GM23248 (cell line): ENCODE results near the gene PPP1R2C. TPM values are rescaled to one million over a fixed set of nuclear protein-coding genes. Genes with fewer than 3 reads are reported as not detected.
A peak's percentile ranks its signal among the peaks of the same experiment; 100 is the strongest.

Experiments
- DNase-seq: peaks from one replicate; pipeline ENCODE4 v3.0.0-alpha.2; 2015
- H2AFZ ChIP-seq: fragments of 200-600 bp; sonication (generic); 2 replicates; pipeline ENCODE4 v1.6.1; 2016; ENCODE audit warnings: antibody characterized with exemption
- H3F3A ChIP-seq: fragments of 200-600 bp; sonication (generic); 2 replicates; pipeline ENCODE4 v1.6.1; 2016; ENCODE audit warnings: mild to moderate bottlenecking, antibody characterized with exemption, mixed run types; ENCODE audit not compliant: insufficient read depth
- H3K27ac ChIP-seq: fragments of 200-600 bp; sonication (generic); 2 replicates; pipeline ENCODE4 v1.5.1; 2016; ENCODE audit warnings: mild to moderate bottlenecking
- H3K27me3 ChIP-seq: fragments of 200-600 bp; sonication (generic); replicated peaks from 2 replicates; pipeline ENCODE4 v1.6.1; 2016; ENCODE audit warnings: mild to moderate bottlenecking; ENCODE audit not compliant: insufficient read depth
- H3K36me3 ChIP-seq: fragments of 200-600 bp; sonication (generic); 2 replicates; pipeline ENCODE4 v1.6.1; 2016; ENCODE audit warnings: low read depth, mild to moderate bottlenecking
- H3K4me1 ChIP-seq: fragments of 200-600 bp; sonication (generic); 2 replicates; pipeline ENCODE4 v1.6.1; 2016; ENCODE audit warnings: mild to moderate bottlenecking; ENCODE audit not compliant: insufficient read depth
- H3K4me2 ChIP-seq: fragments of 200-600 bp; sonication (generic); one replicate; pipeline ENCODE4 v1.6.1; 2016; ENCODE audit warnings: mild to moderate bottlenecking; ENCODE audit not compliant: unreplicated experiment
- H3K4me3 ChIP-seq: fragments of 200-600 bp; sonication (generic); 2 replicates; pipeline ENCODE4 v1.5.1; 2016; ENCODE audit warnings: mild to moderate bottlenecking
- H3K79me2 ChIP-seq: fragments of 200-600 bp; sonication (generic); 2 replicates; pipeline ENCODE4 v1.6.1; 2016; ENCODE audit warnings: mild to moderate bottlenecking; ENCODE audit not compliant: insufficient read depth
- H3K9ac ChIP-seq: fragments of 200-600 bp; sonication (generic); 2 replicates; pipeline ENCODE4 v1.6.1; 2016; ENCODE audit warnings: mild to moderate bottlenecking
- H3K9me2 ChIP-seq: fragments of 200-600 bp; sonication (generic); 2 replicates; pipeline ENCODE4 v1.6.1; 2016; ENCODE audit warnings: mixed run types, mild to moderate bottlenecking, moderate library complexity; ENCODE audit not compliant: insufficient read depth
- H3K9me3 ChIP-seq: fragments of 200-600 bp; sonication (generic); one replicate; pipeline ENCODE4 v1.6.1; 2017; ENCODE audit warnings: low read depth
- H4K20me1 ChIP-seq: fragments of 200-600 bp; sonication (generic); 2 replicates; pipeline ENCODE4 v1.6.0; 2016; ENCODE audit not compliant: insufficient read depth
- EZH2 ChIP-seq: fragments of 200-600 bp; sonication (generic); IDR thresholded peaks from 2 replicates; pipeline ENCODE4 v1.6.1; 2018; ENCODE audit warnings: antibody characterized with exemption, mild to moderate bottlenecking; ENCODE audit not compliant: insufficient read depth, poor library complexity, severe bottlenecking
- EZH2phosphoT487 ChIP-seq: fragments of 200-600 bp; sonication (generic); IDR thresholded peaks from 2 replicates; pipeline ENCODE4 v1.6.1; 2018; ENCODE audit warnings: antibody characterized with exemption, moderate library complexity, mild to moderate bottlenecking, low read depth; ENCODE audit not compliant: insufficient read depth
- WGBS, 2 experiments: methylation state at CpG; one replicate each; pipeline ENCODE4 v1.1.6; 2015 to 2017; ENCODE audit warnings: low lambda C conversion rate in 2 of 2, low coverage in 1 of 2; ENCODE audit errors: missing lambda C conversion rate in 2 of 2; 5-methylcytosine and 5-hydroxymethylcytosine counted together
- in situ Hi-C: fragments of 300-500 bp; cut with MboI; formaldehyde crosslinking; loops from 2 replicates; pipeline ENCODE4 v1.15.0; 2020
- polyA plus RNA-seq: library from polyadenylated mRNA; unstranded; fragments of >200 nt; fragmentation: Nextera tagmentation; extraction: Ambion mirVana; gene quantifications from 2 replicates; pipeline ENCODE4 v1.2.1, GENCODE V29; 2016
- total RNA-seq: library from RNA; depleted of rRNA; stranded (reverse); fragments of >200 nt; shearing (Covaris generic); gene quantifications from 2 replicates; pipeline ENCODE4 v1.2.3, GENCODE V29; 2014

PPP1R2C gene
- total and polyA plus RNA-seq, 2 experiments from 2014 or later: not detected

GRCh38 chrX:42746606-42747005, 31.4 kb downstream of the PPP1R2C start:
- Histone ChIP-seq H3K27me3 (no peaks in the 10 kb centered on the region), H3K4me3 (no peak overlapping the region), H3K4me1 (no peaks in the 10 kb centered on the region), H4K20me1 (no peaks in the 10 kb centered on the region), H3K27ac (no peak overlapping the region), H3K4me2 (no peak overlapping the region), H3K9me3 (no peaks in the 10 kb centered on the region), H3K9ac (no peak overlapping the region), H3K79me2 (no peaks in the 10 kb centered on the region), H3F3A (no peaks in the 10 kb centered on the region), H2AFZ (no peak overlapping the region), H3K36me3 (no peaks in the 10 kb centered on the region), H3K9me2 (no peaks in the 10 kb centered on the region)
- in situ Hi-C loops: no loop called here
- 8 to 14% methylated on average over 2 of the region's 2 CpGs for WGBS, 2 experiments
- no peak for TF ChIP-seq EZH2phosphoT487
- no peak for TF ChIP-seq EZH2
- peak; percentile 23 for DNase-seq

- TF ChIP-seq EZH2phosphoT487 (no peak), EZH2 (no peak)
- H3K79me2 ChIP-seq: no peaks in the 10 kb centered on the region
- no peak overlapping the region for H3K27ac ChIP-seq
- no peak for DNase-seq
- H3F3A ChIP-seq: no peaks in the 10 kb centered on the region
- H3K4me1 ChIP-seq: no peaks in the 10 kb centered on the region
- H3K27me3 ChIP-seq: no peaks in the 10 kb centered on the region
- 0 to 8% methylated on average over 1 of the region's 1 CpG for WGBS, 2 experiments
- H3K9me3 ChIP-seq: no peaks in the 10 kb centered on the region
- H3K4me3 ChIP-seq: no peak overlapping the region
- H3K36me3 ChIP-seq: no peaks in the 10 kb centered on the region
- H3K9me2 ChIP-seq: no peaks in the 10 kb centered on the region
- in situ Hi-C loops: no loop called here
- no peak overlapping the region for H2AFZ ChIP-seq
- H3K9ac ChIP-seq: no peak overlapping the region
- H3K4me2 ChIP-seq: no peak overlapping the region
- no peaks in the 10 kb centered on the region for H4K20me1 ChIP-seq
These were observed 37.5 kb downstream of the PPP1R2C start for GRCh38 chrX:42740456-42740855.

- Histone ChIP-seq H3K79me2 (no peaks in the 10 kb centered on the region), H3K27me3 (no peaks in the 10 kb centered on the region), H3K9ac (no peak overlapping the region), H3K36me3 (no peaks in the 10 kb centered on the region), H2AFZ (no peak overlapping the region), H3K27ac (no peak overlapping the region), H3K9me2 (no peaks in the 10 kb centered on the region), H3K4me2 (no peak overlapping the region), H3K9me3 (no peaks in the 10 kb centered on the region), H3F3A (no peaks in the 10 kb centered on the region), H4K20me1 (no peaks in the 10 kb centered on the region), H3K4me3 (no peak overlapping the region), H3K4me1 (no peaks in the 10 kb centered on the region)
- WGBS, 2 experiments: 0 to 13% methylated on average over 1 of the region's 1 CpG
- in situ Hi-C loops: no loop called here
- no peak for DNase-seq
- TF ChIP-seq EZH2 (no peak), EZH2phosphoT487 (no peak)
These were observed 38.2 kb downstream of the PPP1R2C start for GRCh38 chrX:42739741-42740140.

- H3K9me2 ChIP-seq: no peaks in the 10 kb centered on the region
- no peak overlapping the region for H2AFZ ChIP-seq
- no peaks in the 10 kb centered on the region for H3K27me3 ChIP-seq
- no peak overlapping the region for H3K4me3 ChIP-seq
- H3K9ac ChIP-seq: no peak overlapping the region
- H3K36me3 ChIP-seq: no peaks in the 10 kb centered on the region
- no peaks in the 10 kb centered on the region for H3K4me1 ChIP-seq
- H3K27ac ChIP-seq: no peak overlapping the region
- TF ChIP-seq EZH2phosphoT487: no peak
- TF ChIP-seq EZH2: no peak
- 11 to 16% methylated on average over 3 to 4 of the region's 4 CpGs for WGBS, 2 experiments
- in situ Hi-C loops: no loop called here
- no peak for DNase-seq
- H3K9me3 ChIP-seq: no peaks in the 10 kb centered on the region
- no peaks in the 10 kb centered on the region for H3K79me2 ChIP-seq
- H3K4me2 ChIP-seq: no peak overlapping the region
- no peaks in the 10 kb centered on the region for H3F3A ChIP-seq
- H4K20me1 ChIP-seq: no peaks in the 10 kb centered on the region
These were observed 38.7 kb downstream of the PPP1R2C start for GRCh38 chrX:42739258-42739657.

- Histone ChIP-seq H3K9me2 (no peaks in the 10 kb centered on the region), H4K20me1 (no peaks in the 10 kb centered on the region), H3K79me2 (no peaks in the 10 kb centered on the region), H3K9me3 (no peaks in the 10 kb centered on the region), H3K4me2 (no peak overlapping the region), H2AFZ (no peak overlapping the region), H3K4me1 (no peaks in the 10 kb centered on the region), H3K27ac (no peak overlapping the region), H3F3A (no peaks in the 10 kb centered on the region), H3K4me3 (no peak overlapping the region), H3K36me3 (no peaks in the 10 kb centered on the region), H3K27me3 (no peaks in the 10 kb centered on the region), H3K9ac (no peak overlapping the region)
- in situ Hi-C loops: no loop called here
- no peak for TF ChIP-seq EZH2
- TF ChIP-seq EZH2phosphoT487: no peak
- WGBS, 2 experiments: 70 to 87% methylated on average over 2 of the region's 2 CpGs
- DNase-seq: no peak
These were observed 39.4 kb downstream of the PPP1R2C start for GRCh38 chrX:42738552-42738951.
